Measurements from ENCODE around the gene ETS2. TPM values are rescaled to one million over a fixed set of nuclear protein-coding genes. Genes with fewer than 3 reads are reported as not detected.

Gene ETS2
- total and polyA plus RNA-seq, 2 donors: 15.0 to 80.0 TPM

- H3K27ac ChIP-seq (ENCODE audit: low read depth in 1 of 2, low read length in 1 of 2): no peak overlapping the region
- H3K9me3 ChIP-seq (ENCODE audit: control insufficient read depth in 2 of 2, insufficient read depth in 1 of 2, low read length in 1 of 2): no peaks in the 10 kb centered on the region
- 98% methylated on average over 3 of the region's 3 CpGs for WGBS
- peaks cover 13% of the 10 kb centered on the region in 2 donors for H3K4me1 ChIP-seq (ENCODE audit: control insufficient read depth in 2 of 2, insufficient read depth in 2 of 2, low read length in 2 of 2)
- H3K36me3 ChIP-seq (ENCODE audit: control insufficient read depth in 2 of 2, insufficient read depth in 2 of 2, low read length in 1 of 2): no peaks in the 10 kb centered on the region
- no peak for DNase-seq (ENCODE audit: low read depth in 6 of 9, low spot score in 9 of 9)
- H3K4me3 ChIP-seq (ENCODE audit: low read length in 2 of 2): no peak overlapping the region
- no peaks in the 10 kb centered on the region for H3K27me3 ChIP-seq (ENCODE audit: control insufficient read depth in 2 of 2, insufficient read depth in 1 of 2, low read length in 1 of 2)
Observed at GRCh38 chr21:38833117-38833516, 27.4 kb downstream of the ETS2 start.

- no peaks in the 10 kb centered on the region for H3K27me3 ChIP-seq (ENCODE audit: control insufficient read depth in 2 of 2, insufficient read depth in 1 of 2, low read length in 1 of 2)
- H3K9me3 ChIP-seq (ENCODE audit: control insufficient read depth in 2 of 2, insufficient read depth in 1 of 2, low read length in 1 of 2): no peaks in the 10 kb centered on the region
- no peak overlapping the region for H3K27ac ChIP-seq (ENCODE audit: low read depth in 1 of 2, low read length in 1 of 2)
- DNase-seq (ENCODE audit: low read depth in 6 of 9, low spot score in 9 of 9): no peak
- 96% methylated on average over 3 of the region's 3 CpGs for WGBS
- H3K36me3 ChIP-seq (ENCODE audit: control insufficient read depth in 2 of 2, insufficient read depth in 2 of 2, low read length in 1 of 2): no peaks in the 10 kb centered on the region
- no peak overlapping the region for H3K4me3 ChIP-seq (ENCODE audit: low read length in 2 of 2)
- H3K4me1 ChIP-seq (ENCODE audit: control insufficient read depth in 2 of 2, insufficient read depth in 2 of 2, low read length in 2 of 2): peaks cover 13% of the 10 kb centered on the region in 2 donors
Observed at GRCh38 chr21:38834725-38835124, 29.0 kb downstream of the ETS2 start.

- no peak for DNase-seq (ENCODE audit: low read depth in 6 of 9, low spot score in 9 of 9)
- H3K4me1 ChIP-seq (ENCODE audit: control insufficient read depth in 2 of 2, insufficient read depth in 2 of 2, low read length in 2 of 2): no peaks in the 10 kb centered on the region
- H3K27me3 ChIP-seq (ENCODE audit: control insufficient read depth in 2 of 2, insufficient read depth in 1 of 2, low read length in 1 of 2): no peaks in the 10 kb centered on the region
- no peak overlapping the region for H3K27ac ChIP-seq (ENCODE audit: low read depth in 1 of 2, low read length in 1 of 2)
- no peaks in the 10 kb centered on the region for H3K9me3 ChIP-seq (ENCODE audit: control insufficient read depth in 2 of 2, insufficient read depth in 1 of 2, low read length in 1 of 2)
- no peak overlapping the region for H3K4me3 ChIP-seq (ENCODE audit: low read length in 2 of 2)
- H3K36me3 ChIP-seq (ENCODE audit: control insufficient read depth in 2 of 2, insufficient read depth in 2 of 2, low read length in 1 of 2): no peaks in the 10 kb centered on the region
- 66% methylated on average over 5 of the region's 5 CpGs for WGBS
Observed at GRCh38 chr21:38837806-38838461, 32.2 kb downstream of the ETS2 start.

- no peak for DNase-seq (ENCODE audit: low read depth in 6 of 9, low spot score in 9 of 9)
- H3K27ac ChIP-seq (ENCODE audit: low read depth in 1 of 2, low read length in 1 of 2): no peak overlapping the region
Observed at GRCh38 chr21:38838598-38839327, 33.0 kb downstream of the ETS2 start.

GRCh38 chr21:38839328-38840286, 33.9 kb downstream of the ETS2 start:
- no peak overlapping the region for H3K27ac ChIP-seq (ENCODE audit: low read depth in 1 of 2, low read length in 1 of 2)
- WGBS: 90% methylated on average over 9 of the region's 9 CpGs
- no peaks in the 10 kb centered on the region for H3K4me1 ChIP-seq (ENCODE audit: control insufficient read depth in 2 of 2, insufficient read depth in 2 of 2, low read length in 2 of 2)
- H3K27me3 ChIP-seq (ENCODE audit: control insufficient read depth in 2 of 2, insufficient read depth in 1 of 2, low read length in 1 of 2): no peaks in the 10 kb centered on the region
- no peaks in the 10 kb centered on the region for H3K9me3 ChIP-seq (ENCODE audit: control insufficient read depth in 2 of 2, insufficient read depth in 1 of 2, low read length in 1 of 2)
- H3K4me3 ChIP-seq (ENCODE audit: low read length in 2 of 2): no peak overlapping the region
- DNase-seq (ENCODE audit: low read depth in 6 of 9, low spot score in 9 of 9): no peak
- H3K36me3 ChIP-seq (ENCODE audit: control insufficient read depth in 2 of 2, insufficient read depth in 2 of 2, low read length in 1 of 2): no peaks in the 10 kb centered on the region

More at GRCh38 chr21:38838598-38839327, 33.0 kb downstream of the ETS2 start:
- no peaks in the 10 kb centered on the region for H3K9me3 ChIP-seq (ENCODE audit: control insufficient read depth in 2 of 2, insufficient read depth in 1 of 2, low read length in 1 of 2)
- H3K27me3 ChIP-seq (ENCODE audit: control insufficient read depth in 2 of 2, insufficient read depth in 1 of 2, low read length in 1 of 2): no peaks in the 10 kb centered on the region
- 94% methylated on average over 12 of the region's 12 CpGs for WGBS
- H3K4me1 ChIP-seq (ENCODE audit: control insufficient read depth in 2 of 2, insufficient read depth in 2 of 2, low read length in 2 of 2): no peaks in the 10 kb centered on the region
- no peaks in the 10 kb centered on the region for H3K36me3 ChIP-seq (ENCODE audit: control insufficient read depth in 2 of 2, insufficient read depth in 2 of 2, low read length in 1 of 2)
- no peak overlapping the region for H3K4me3 ChIP-seq (ENCODE audit: low read length in 2 of 2)

- H3K4me3 ChIP-seq (ENCODE audit: low read length in 2 of 2): no peak overlapping the region
- DNase-seq (ENCODE audit: low read depth in 6 of 9, low spot score in 9 of 9): no peak
- no peak overlapping the region for H3K27ac ChIP-seq (ENCODE audit: low read depth in 1 of 2, low read length in 1 of 2)
- 97% methylated on average over 17 of the region's 17 CpGs for WGBS
- H3K36me3 ChIP-seq (ENCODE audit: control insufficient read depth in 2 of 2, insufficient read depth in 2 of 2, low read length in 1 of 2): no peaks in the 10 kb centered on the region
- no peaks in the 10 kb centered on the region for H3K4me1 ChIP-seq (ENCODE audit: control insufficient read depth in 2 of 2, insufficient read depth in 2 of 2, low read length in 2 of 2)
- no peaks in the 10 kb centered on the region for H3K27me3 ChIP-seq (ENCODE audit: control insufficient read depth in 2 of 2, insufficient read depth in 1 of 2, low read length in 1 of 2)
- no peaks in the 10 kb centered on the region for H3K9me3 ChIP-seq (ENCODE audit: control insufficient read depth in 2 of 2, insufficient read depth in 1 of 2, low read length in 1 of 2)
Observed at GRCh38 chr21:38840456-38841300, 34.9 kb downstream of the ETS2 start.

- H3K4me3 ChIP-seq (ENCODE audit: low read length in 2 of 2): no peak overlapping the region
- no peaks in the 10 kb centered on the region for H3K27me3 ChIP-seq (ENCODE audit: control insufficient read depth in 2 of 2, insufficient read depth in 1 of 2, low read length in 1 of 2)
- H3K27ac ChIP-seq (ENCODE audit: low read depth in 1 of 2, low read length in 1 of 2): no peak overlapping the region
- 98% methylated on average over 2 of the region's 2 CpGs for WGBS
- no peaks in the 10 kb centered on the region for H3K36me3 ChIP-seq (ENCODE audit: control insufficient read depth in 2 of 2, insufficient read depth in 2 of 2, low read length in 1 of 2)
- H3K9me3 ChIP-seq (ENCODE audit: control insufficient read depth in 2 of 2, insufficient read depth in 1 of 2, low read length in 1 of 2): no peaks in the 10 kb centered on the region
- H3K4me1 ChIP-seq (ENCODE audit: control insufficient read depth in 2 of 2, insufficient read depth in 2 of 2, low read length in 2 of 2): no peaks in the 10 kb centered on the region
- DNase-seq (ENCODE audit: low read depth in 6 of 9, low spot score in 9 of 9): no peak
Observed at GRCh38 chr21:38841472-38841871, 35.7 kb downstream of the ETS2 start.

GRCh38 chr21:38842079-38842478, 36.4 kb downstream of the ETS2 start:
- 74% methylated on average over 4 of the region's 4 CpGs for WGBS
- Histone ChIP-seq H3K27me3 (ENCODE audit: control insufficient read depth in 2 of 2, insufficient read depth in 1 of 2, low read length in 1 of 2) (no peaks in the 10 kb centered on the region), H3K4me3 (ENCODE audit: low read length in 2 of 2) (no peak overlapping the region), H3K36me3 (ENCODE audit: control insufficient read depth in 2 of 2, insufficient read depth in 2 of 2, low read length in 1 of 2) (no peaks in the 10 kb centered on the region), H3K4me1 (ENCODE audit: control insufficient read depth in 2 of 2, insufficient read depth in 2 of 2, low read length in 2 of 2) (no peaks in the 10 kb centered on the region), H3K27ac (ENCODE audit: low read depth in 1 of 2, low read length in 1 of 2) (no peak overlapping the region), H3K9me3 (ENCODE audit: control insufficient read depth in 2 of 2, insufficient read depth in 1 of 2, low read length in 1 of 2) (no peaks in the 10 kb centered on the region)
- DNase-seq (ENCODE audit: low read depth in 6 of 9, low spot score in 9 of 9): no peak

All from thymus (tissue), 11 donors.